ENCODE measurements around the gene HECTD3. TPM values are rescaled to one million over a fixed set of nuclear protein-coding genes. Genes with fewer than 3 reads are reported as not detected.
"Not testable (repeated sequence)": the region's sequence is repeated elsewhere in the genome, so short reads cannot be mapped to it uniquely, and the experiment has no call there.

HECTD3 gene
- total RNA-seq, 1 donor from 2014 or later = 19.1 TPM

DNA sequence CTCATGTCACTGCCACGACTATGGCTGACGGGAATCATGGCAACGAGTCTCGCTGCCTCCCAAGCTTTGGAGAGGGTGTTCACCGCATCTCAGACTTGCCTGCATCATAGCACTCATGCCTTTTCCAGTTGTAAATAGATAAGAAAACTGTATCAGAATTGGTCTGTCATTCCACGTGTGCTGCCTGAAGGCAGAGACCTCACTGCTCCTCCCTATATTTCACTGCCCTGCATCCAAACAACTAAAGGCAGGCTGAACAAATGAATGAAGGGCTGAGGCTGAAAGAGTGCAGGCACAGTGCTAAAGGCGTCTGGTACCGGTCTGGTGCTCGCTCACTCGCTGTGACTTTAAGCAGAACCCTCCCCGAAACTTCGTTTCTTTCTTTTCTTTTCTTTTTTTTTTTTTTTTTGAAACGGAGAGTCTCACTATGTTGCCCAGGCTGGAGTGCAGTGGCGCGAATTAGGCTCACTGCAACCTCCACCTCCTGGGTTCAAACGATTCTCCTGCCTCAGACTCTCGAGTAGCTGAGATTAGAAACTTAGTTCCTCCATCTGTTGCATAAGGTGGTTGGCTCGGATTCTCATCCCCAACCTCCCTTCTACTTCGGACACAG, 25.3 kb downstream of the HECTD3 start:
- no peak for DNase-seq
- no peaks in the 10 kb centered on the region for H3K27me3 ChIP-seq (ENCODE audit: low read depth)
- peaks cover 4% of the 10 kb centered on the region for H3K36me3 ChIP-seq
- H3K4me3 ChIP-seq = peak overlapping the region; percentile 82
- intact Hi-C loops (cut with micrococcal nuclease) = loop anchor here (10.0 kb wide), 1 partner anchor 131 kb away; no protein-coding TSS in a partner anchor
- H3K9me3 ChIP-seq (replicated peaks) = no peaks in the 10 kb centered on the region
- peaks cover 39% of the 10 kb centered on the region for H3K4me1 ChIP-seq
- TF ChIP-seq, protein P1, sequence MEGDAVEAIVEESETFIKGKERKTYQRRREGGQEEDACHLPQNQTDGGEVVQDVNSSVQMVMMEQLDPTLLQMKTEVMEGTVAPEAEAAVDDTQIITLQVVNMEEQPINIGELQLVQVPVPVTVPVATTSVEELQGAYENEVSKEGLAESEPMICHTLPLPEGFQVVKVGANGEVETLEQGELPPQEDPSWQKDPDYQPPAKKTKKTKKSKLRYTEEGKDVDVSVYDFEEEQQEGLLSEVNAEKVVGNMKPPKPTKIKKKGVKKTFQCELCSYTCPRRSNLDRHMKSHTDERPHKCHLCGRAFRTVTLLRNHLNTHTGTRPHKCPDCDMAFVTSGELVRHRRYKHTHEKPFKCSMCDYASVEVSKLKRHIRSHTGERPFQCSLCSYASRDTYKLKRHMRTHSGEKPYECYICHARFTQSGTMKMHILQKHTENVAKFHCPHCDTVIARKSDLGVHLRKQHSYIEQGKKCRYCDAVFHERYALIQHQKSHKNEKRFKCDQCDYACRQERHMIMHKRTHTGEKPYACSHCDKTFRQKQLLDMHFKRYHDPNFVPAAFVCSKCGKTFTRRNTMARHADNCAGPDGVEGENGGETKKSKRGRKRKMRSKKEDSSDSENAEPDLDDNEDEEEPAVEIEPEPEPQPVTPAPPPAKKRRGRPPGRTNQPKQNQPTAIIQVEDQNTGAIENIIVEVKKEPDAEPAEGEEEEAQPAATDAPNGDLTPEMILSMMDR (IDR thresholded peaks at IDR 0.05; ENCODE audit: borderline replicate concordance) = no peak
- peak overlapping the region; percentile 88 for H3K27ac ChIP-seq (replicated peaks)

DNA sequence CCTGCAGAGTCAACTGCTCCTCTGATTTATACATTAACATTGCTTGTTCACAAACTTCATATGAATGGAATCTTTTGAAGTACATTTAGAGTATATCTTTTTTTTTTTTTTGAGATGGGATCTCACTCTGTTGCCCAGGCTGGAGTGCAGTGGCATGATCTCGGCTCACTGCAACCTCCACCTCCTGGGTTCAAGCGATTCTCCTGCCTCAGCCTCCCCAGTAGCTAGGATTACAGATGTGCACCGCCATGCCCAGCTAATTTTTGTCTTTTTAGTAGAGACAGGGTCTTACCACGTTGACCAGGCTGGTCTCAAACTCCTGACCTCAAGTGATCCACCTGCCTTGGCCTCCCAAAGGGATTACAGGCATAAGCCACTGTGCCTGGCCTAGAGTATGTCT, 33.8 kb downstream of the HECTD3 start:
- Histone ChIP-seq H3K4me1 (peaks cover 26% of the 10 kb centered on the region), H3K36me3 (peaks cover 79% of the 10 kb centered on the region)
- H3K9me3 ChIP-seq (replicated peaks); H3K4me3 ChIP-seq; H3K27ac ChIP-seq (replicated peaks); intact Hi-C loops (cut with micrococcal nuclease); H3K27me3 ChIP-seq (ENCODE audit: low read depth); DNase-seq: not testable (repeated sequence)

DNA sequence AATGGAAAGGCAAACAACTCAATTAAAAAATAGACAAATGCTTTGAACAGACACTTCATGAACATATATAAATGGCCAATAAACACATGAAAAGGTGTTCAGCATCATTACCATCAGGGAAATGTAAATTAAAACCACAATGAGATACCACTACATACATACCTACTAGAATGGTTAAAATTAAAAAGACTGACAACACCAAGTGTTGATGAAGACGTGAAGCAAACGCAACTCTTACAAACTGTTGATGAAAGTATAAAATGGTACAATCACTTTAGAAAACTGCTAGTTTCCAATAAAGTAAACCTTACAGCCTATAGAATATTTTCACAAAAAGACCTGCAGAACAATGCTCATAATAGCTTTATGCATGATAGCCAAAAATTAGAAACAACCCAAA, 34.9 kb downstream of the HECTD3 start:
- H3K36me3 ChIP-seq = peaks cover 88% of the 10 kb centered on the region
- TF ChIP-seq, protein P1 (IDR thresholded peaks at IDR 0.05; ENCODE audit: borderline replicate concordance) = no peak
- no peaks in the 10 kb centered on the region for H3K9me3 ChIP-seq (replicated peaks)
- no peak overlapping the region for H3K4me3 ChIP-seq
- no peaks in the 10 kb centered on the region for H3K27me3 ChIP-seq (ENCODE audit: low read depth)
- DNase-seq = no peak
- peaks cover 14% of the 10 kb centered on the region for H3K4me1 ChIP-seq
- no peak overlapping the region for H3K27ac ChIP-seq (replicated peaks)
- intact Hi-C loops (cut with micrococcal nuclease) = no loop called here

DNA sequence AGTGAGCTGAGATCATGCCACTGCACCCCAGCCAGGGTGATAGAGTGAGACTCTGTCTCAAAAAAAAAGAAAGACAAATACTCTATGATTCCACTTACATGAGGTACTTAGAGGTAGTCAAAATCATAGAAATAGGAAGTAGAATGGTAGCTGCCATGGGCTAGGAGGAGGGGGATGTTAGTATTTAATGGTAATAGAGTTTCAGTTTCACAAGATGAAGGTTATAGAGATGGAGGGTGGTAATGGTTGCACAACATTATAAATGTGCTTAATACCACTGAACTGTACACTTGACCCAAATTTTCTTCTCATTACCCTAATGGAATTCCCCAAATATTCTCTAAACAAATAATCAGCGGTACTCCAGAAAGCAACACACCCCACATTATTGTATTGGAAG, 37.5 kb downstream of the HECTD3 start:
- TF ChIP-seq, protein P1 (IDR thresholded peaks at IDR 0.05; ENCODE audit: borderline replicate concordance) = no peak
- DNase-seq = no peak
- no peaks in the 10 kb centered on the region for H3K4me1 ChIP-seq
- H3K27ac ChIP-seq (replicated peaks) = no peak overlapping the region
- H3K27me3 ChIP-seq (ENCODE audit: low read depth) = no peaks in the 10 kb centered on the region
- no peaks in the 10 kb centered on the region for H3K9me3 ChIP-seq (replicated peaks)
- intact Hi-C loops (cut with micrococcal nuclease) = no loop called here
- H3K36me3 ChIP-seq = peaks cover 63% of the 10 kb centered on the region
- H3K4me3 ChIP-seq = no peak overlapping the region

DNA sequence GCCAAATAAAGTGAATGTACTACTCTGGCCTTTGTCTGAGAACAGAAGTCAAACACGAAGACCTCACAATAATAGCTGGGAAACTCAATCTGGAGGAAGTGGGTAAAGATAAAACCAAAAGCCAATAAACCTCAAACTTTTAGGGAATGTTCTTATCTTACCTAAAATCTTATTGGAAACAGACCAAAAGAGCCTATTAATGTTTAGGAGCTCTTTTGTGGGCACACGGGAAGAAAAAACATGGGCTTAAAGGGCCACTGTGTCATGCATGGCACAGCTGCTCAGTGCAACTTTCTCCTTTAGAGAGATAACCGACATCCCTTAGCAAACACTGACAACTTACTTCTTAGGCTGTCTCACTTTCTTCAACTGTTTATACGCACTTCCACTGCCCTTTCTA, 40.8 kb downstream of the HECTD3 start:
- no peak for DNase-seq
- no peak overlapping the region for H3K27ac ChIP-seq (replicated peaks)
- no peak overlapping the region for H3K4me3 ChIP-seq
- no peaks in the 10 kb centered on the region for H3K27me3 ChIP-seq (ENCODE audit: low read depth)
- H3K4me1 ChIP-seq = no peaks in the 10 kb centered on the region
- TF ChIP-seq, protein P1 (IDR thresholded peaks at IDR 0.05; ENCODE audit: borderline replicate concordance) = no peak
- H3K36me3 ChIP-seq = peaks cover 34% of the 10 kb centered on the region
- intact Hi-C loops (cut with micrococcal nuclease) = no loop called here
- no peaks in the 10 kb centered on the region for H3K9me3 ChIP-seq (replicated peaks)

DNA sequence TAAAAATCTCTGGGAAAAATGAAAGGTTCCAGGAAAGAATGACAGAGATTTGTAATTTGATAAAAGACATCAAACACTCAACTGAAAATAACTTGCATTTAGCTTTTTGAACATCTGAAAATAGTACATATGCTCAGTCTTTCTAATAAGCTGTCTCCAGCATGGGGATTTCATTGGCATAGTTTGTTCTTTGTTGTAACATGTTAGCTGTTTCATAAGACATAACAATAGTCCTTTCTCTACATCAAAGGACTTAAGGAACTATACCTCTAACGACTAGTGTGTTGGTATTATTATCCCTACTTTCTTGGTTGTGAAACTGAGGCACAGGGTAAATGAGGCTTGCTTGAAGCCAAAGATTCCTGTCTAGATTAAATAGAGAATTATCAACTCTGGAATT, 46.7 kb downstream of the HECTD3 start:
- no peaks in the 10 kb centered on the region for H3K4me1 ChIP-seq
- no peaks in the 10 kb centered on the region for H3K27me3 ChIP-seq (ENCODE audit: low read depth)
- DNase-seq = no peak
- peaks cover 4% of the 10 kb centered on the region for H3K36me3 ChIP-seq
- H3K4me3 ChIP-seq = no peak overlapping the region
- no peak overlapping the region for H3K27ac ChIP-seq (replicated peaks)
- TF ChIP-seq, protein P1 (IDR thresholded peaks at IDR 0.05; ENCODE audit: borderline replicate concordance) = no peak
- intact Hi-C loops (cut with micrococcal nuclease) = no loop called here
- H3K9me3 ChIP-seq (replicated peaks) = no peaks in the 10 kb centered on the region

All from left ventricle myocardium inferior (tissue), 1 donor.